NCI-H82 treated with DMSO at 0.1 percent for 48 hours (cell line): ENCODE results near the gene MFAP2.

Experiments used
- DNase-seq: peaks from one replicate; lab custom pipeline; 2025; ENCODE audit not compliant: unreplicated experiment; lab: John Stamatoyannopoulos, UW

MFAP2 gene

DNA sequence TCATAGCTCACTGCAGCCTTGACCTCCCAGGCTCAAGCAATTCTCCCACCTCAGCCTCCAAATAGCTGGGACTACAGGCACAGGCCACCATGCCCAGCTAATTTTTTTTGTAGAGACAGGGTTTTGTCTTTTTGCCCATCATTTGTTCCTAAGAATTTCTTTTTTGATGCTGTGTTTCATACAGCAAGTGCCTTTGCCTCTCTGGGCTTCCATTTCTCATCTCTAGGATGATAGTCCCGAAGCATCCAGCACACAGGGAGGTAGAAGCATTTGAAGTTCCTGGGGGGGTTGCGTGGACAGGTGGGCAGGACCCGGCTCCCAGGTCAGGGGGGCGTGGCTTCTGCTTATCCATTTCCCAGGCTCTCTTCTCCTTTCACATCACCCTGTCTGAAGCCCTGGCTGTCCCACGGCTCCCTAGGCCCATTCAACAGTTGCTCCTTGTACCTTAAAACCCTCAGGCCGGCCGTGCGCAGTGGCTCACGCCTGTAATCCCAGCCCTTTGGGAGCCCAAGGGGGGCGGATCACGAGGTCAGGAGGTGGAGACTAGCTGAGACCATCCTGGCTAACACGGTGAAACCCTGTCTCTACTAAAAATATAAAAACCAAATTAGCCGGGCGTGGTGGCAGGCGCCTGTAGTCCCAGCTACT, 27.9 kb upstream of the MFAP2 start:
- DNase-seq: no peak

DNA sequence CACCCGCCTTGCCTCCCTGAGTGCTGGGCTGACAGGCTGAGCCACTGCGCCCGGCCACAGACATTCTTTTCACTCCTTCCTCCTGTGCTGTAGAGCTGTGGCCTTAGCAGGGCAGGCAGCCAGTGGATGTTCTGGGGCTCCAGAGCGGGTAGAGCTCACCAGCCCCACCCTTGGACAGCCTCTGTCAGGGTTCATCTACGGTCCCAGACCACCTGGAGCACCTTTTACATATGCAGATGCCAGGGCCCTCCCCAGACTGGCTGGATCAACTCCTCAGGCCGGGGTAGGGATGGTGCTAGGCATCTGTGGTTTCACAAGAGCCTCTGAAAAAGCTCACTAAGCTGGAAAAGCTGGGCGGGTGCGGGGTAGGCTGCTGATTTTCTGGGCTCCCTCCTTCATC, 26.7 kb upstream of the MFAP2 start:
- no peak for DNase-seq

DNA sequence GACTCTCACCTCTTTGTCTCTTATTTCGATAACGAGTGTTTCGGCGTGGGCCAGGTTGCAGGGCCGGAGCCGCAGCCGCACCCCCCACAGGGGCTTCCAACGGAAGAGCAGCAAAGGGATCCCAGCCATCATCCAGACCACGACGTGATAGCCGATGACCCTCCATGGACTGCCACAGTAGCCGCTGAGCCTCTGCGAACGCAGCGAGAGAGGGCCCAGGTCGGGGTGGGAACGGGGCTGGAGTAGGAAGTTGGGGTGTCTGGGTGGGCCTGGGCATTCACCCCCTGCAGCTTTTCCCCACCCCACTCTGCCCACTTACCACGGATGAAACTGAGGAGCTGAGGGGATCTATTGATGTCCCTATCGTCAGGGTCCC, 24.9 kb upstream of the MFAP2 start:
- DNase-seq: no peak

DNA sequence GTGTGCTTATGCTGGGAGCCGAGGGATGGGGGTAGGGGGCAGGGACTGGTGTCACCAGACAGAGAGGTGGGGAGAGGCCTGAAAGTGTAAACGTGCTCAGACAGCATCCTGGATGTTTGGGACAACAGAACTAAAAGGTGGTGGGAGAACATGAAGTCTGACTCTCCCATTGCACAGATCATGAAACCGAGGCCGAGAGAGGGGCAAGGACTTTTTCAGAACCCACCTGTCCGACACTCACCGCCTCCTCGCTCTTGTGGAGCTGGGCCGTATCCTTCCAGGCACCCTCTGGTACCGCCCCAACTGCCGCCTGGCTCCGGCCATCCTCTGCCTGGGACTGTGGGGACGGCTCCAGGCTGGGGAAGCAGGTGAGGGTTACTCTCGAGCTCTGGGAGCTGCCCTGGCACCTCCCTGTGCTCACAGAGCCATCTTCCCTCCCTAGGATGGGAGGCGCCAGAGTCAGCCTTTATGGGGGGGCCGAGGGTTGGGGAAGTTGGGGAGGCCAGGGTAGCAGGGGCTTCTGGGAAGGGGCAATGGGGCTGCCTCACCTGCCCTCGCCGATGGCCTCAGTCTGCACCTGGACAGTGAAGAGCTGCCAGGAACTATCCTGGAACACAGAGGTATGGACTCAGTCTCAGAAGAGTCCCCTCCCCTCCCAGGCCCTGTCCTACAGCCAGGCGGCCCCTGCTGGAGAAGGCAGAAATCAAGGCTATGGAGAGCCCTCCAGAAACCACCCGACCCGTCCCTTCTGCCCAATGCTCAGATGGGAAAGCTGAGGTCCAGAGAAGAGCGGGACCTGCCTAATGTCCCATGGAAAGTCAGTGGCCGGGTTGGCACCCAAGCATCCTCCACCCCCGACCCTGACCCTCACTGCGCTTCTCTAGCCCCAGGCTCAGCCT, 24.3 kb upstream of the MFAP2 start:
- no peak for DNase-seq

DNA sequence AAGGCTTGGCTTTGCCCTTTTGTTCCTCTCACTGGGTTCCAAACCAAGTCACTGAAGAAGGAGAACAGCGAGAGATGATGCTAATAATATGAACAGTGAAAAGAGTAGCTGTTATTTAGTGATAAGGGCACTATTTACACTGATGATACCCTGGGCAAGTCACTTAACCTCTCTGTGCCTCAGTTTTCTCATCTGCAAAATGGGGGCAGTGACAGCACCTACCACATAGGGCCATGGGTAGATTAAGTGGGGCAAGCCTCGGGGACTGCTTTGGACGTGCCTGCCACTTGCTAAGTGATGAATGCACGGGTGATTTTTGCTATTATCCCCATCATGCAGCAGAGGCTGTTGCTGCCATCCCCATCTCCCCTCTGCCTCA, 22.1 kb upstream of the MFAP2 start:
- DNase-seq: no peak

DNA sequence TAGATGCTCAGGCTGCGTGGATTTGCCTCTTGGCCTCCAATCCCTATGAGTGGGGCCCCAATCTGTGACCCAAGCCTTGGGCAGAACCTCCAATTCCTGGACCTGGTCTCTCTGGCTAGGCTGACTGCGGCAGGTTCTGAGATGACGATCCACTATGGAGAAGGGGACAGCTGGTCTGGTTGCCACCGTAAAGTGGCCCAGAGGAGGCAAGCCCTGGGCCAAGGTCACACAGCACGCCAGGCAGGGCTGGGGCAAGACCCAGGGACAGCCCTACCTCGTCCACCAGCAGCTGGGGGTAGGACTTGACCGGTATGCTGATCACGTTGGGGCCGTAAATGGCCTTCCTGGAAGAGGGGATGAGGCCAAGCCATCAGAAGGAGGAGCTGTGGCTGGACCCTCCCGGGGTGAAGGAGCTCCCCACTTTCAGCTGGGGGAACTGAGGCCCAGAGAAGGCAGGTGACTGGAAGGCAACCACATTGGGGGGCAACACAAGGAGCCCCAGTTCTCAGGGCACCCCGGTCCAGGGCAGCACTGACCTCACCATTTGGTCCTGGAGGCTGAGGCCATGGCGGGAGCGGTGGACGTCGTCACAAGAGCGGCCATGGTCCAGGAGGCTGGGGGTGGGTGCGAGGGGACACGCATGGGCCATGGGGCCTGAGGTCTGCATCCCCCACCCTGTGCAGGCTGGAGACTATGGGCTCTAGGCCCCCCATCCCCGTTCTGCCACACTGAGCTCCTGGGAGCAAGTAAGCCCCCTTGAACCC, 21.5 kb upstream of the MFAP2 start:
- DNase-seq: no peak

DNA sequence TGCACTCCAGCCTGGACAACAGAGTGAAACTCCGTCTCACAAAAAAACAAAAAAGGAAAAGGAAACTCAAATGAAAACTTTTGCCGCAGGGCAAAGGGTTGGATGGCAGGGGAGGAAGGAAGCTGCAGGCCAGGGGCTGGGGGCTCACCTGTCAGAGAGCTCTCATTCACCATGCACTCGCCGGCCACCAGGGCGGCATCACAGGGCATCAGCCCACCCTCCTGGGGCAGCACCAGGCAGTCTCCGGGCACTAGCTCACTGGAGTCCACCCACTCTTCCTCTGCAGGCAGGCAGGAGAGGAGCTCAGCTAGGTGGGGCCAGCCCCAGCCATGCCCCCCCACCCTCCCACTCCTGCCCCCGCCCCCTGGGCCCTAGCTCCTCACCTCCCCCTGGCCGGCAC, 19.4 kb upstream of the MFAP2 start:
- no peak for DNase-seq

DNA sequence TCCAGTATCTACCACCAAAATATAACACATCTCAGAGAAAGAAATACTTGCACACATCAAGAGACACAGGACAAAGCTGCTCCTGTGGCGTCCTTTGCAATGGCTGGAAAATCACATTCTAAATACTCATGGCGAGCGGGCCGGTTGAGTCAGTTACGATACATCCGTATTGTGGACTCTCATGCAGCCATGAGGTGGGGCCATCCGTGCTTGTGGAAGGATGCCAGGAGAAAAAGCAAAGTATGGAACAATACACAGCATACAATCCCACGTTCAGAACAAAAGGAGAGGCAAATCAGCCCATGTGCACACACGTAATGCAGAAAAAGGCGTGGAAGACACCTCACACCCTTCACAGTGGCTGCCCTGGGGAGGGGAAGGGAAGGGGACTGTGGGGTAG, 18.2 kb upstream of the MFAP2 start:
- no peak for DNase-seq

DNA sequence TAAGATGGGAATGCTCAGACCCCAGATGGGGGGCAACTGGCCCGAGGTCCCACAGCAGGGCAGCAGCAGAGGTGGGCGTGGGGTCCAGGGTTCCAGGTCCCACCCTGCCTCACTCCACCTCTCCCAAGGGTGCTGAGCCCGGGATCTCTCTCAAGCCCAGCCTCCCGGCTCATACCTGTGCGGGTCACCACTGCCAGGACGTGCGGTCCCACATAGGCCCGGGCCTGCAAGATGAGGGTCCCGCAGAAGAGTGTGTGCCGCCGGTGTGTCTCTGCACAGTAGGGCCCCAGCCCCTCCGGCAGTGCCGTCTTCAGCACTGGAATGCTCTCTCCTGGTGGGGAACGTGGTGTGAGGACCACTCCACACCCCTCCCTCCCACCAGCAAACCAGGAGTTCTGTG, 16.4 kb upstream of the MFAP2 start:
- no peak for DNase-seq

DNA sequence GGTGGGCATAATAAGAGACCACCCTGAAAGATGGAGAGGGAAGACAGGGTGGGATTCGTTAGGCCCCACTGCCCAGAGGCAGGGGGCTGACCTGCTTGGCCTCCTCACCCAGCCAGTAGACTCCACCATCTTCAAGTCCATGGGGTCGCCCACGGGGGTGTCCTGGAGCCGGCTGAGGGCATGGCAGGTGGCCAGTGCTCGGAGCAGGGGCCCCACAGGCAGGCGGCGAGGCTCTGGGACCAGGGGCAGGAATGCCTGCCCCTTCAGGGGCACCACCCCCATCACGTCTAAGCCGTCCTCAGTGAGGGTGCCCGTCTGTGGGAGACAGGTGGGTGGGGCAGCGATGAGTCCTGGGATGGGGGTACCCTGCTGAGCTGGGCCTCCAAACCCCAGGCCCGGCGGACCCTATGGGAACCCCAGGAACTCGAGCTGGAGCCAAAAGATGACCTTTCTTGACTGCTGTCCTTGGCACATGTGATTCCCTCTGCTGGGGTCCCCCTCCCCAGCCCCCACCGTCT, 13.2 kb upstream of the MFAP2 start:
- no peak for DNase-seq

DNA sequence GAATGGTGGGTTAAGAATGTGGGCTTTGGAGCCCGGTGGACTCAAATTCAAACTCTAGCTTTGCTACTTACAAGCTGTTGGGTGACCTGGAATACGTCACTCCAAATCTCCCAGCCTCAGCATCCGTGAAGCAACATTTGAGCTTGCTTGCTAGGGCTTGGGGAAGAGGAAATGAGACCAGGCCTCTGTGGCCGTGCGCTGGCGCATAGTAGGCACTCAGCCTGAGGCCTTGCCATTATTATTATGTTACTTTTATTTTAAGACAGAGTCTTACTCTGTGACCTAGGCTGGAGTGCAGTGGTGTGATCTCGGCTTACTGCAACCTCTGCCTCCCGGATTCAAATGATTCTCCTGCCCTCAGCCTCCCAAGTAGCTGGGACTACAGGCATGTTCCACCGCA, 12.3 kb upstream of the MFAP2 start:
- no peak for DNase-seq

DNA sequence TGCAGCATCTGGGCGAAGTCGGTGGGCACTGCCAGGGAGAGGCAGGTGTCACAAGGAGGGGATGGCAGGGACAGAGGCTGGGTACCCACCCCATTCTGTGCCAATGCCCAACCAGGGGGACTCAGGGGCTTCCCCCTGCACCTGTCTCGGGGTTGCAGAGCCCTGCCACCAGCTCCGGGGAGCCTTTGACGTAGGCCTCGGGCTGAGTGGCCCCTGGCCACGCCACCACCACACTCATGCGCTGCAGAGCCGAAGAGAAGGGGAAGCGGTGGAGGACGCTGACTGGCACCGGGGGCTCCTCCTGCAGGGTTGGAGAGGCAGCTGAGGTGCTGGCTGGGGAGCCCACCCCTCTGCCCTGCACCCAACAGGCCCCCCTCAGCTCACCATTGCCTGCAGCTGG, 11.7 kb upstream of the MFAP2 start:
- DNase-seq: no peak

DNA sequence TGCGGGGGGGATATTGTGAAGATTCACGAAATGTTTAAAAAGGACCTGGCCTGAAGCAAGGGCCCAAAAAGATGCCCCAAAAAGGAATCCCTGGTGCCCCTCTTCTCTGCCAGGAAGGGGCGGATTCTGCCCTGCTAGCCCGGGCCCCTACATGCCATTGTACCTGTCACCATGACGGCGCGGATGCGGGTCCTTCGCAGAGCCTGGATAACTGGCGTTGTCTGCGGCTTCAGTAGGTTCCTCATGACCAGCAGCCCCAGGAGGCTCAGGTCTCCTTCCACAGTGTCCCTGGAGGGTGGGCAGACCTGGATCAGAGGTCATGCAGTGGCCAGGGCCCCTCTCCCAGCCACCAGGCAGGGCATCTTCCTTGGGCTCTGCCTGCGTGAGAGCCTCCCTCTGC, 11.2 kb upstream of the MFAP2 start:
- DNase-seq: no peak

DNA sequence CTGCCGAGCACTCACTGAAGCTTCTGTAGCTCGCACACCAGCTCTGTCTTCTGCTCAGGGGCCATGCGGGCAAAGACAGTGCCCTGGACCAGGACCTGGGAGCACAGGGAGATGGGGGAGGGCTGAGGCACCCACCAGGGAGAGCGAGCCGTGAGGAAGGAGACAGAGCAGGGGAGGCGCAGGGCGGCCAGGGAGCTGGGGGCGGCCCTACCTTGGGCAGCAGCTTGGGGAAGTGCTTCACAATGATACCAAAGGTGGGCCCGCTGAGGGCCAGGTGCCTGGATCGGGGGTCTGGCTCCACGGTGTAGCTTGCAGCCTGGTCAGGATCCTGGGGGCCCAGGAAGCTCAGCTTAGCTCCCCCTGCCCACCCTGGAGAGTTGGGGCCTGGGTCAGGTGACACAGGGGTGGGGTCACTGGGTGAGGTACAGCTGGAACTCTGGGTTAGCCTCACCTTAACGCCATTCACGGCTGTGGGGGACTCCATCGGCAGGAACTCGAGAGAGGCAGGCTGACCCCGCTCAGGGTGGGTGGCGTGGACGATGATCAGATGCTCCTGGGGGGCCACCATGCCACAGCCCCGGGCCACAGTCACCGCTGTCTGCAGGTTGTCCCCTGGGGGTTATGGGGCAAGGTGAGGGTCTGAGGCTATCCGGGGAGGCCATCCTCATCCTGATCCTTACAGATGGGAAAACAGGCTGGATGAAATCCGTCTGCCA, 9.4 kb upstream of the MFAP2 start:
- DNase-seq: no peak

DNA sequence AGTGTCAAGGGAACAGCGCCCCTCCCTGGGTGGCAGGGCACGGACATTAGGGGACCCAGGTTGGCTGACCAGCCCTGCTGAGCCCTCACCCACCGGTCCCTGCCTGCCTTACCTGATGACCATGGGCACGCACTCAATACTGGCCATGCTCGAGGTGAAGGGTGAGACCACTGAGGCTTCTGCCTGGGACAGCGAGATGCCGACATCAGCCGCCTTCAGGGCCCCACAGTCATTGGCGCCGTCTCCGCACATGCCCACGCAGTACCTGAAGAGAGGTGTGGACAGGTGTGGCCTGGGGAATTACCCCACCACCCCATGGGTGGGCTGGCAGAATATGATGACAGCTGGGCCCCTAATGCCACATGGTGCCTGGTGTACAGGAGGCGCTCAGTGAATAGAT, 7.8 kb upstream of the MFAP2 start:
- DNase-seq: no peak

DNA sequence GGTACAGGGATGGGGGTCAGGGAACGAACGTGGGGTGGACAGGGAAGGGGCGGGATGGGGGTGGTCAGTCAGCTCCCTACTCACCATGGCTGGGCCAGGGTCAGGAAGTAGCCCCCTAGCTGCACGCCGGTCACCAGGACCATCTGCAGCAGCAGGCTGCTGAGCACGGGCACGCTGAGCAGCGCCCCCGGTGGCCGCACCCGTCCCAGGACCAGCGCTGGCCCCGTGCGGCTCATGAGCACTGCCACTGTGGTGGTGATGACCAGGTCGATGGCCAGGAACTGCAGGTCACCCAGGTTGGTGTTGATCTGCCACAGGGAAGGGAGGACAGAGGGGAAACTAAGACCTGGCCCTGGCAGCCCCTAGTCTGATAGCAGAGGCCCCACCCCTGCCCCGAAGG, 6.5 kb upstream of the MFAP2 start:
- DNase-seq: no peak

DNA sequence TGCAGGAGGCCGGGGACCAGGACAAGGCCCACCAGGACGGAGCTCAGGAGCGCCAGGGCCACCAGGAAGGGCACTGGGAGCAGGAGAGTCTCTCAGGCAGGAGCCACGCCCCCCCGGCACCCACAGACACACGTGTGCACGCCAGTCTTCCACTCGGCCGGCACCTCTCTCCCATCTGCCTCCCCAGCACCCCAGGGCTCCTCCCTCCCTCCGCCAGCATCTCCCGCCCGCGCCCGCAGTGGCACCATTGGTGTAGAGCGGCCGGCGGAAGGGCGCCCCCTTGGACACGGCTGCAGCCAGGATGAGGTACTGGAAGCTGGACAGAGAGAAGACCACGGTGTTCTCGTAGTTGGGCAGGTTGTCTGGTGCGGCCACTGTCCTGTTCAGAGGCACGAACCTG, 6.1 kb upstream of the MFAP2 start:
- no peak for DNase-seq

DNA sequence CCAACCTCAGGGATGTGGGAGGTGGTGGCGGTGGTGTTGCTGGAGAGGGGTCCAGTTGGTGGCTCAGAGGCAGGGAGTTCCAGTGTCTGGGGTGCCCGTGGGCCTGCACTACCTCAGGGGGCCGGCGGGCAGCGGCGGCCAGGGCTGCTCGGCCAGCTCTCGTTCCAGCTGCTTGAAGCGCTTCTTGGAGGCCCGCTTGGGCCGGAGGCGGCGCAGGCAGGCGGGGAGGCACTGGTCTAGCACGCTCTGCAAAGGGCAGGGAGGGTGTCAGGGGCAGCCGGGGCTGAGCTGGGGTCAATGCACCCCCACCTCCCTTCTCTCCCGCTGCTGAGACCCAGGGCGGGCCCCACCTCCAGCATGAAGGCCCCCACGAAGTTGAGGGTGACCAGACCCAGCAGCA, 5.7 kb upstream of the MFAP2 start:
- DNase-seq: no peak

DNA sequence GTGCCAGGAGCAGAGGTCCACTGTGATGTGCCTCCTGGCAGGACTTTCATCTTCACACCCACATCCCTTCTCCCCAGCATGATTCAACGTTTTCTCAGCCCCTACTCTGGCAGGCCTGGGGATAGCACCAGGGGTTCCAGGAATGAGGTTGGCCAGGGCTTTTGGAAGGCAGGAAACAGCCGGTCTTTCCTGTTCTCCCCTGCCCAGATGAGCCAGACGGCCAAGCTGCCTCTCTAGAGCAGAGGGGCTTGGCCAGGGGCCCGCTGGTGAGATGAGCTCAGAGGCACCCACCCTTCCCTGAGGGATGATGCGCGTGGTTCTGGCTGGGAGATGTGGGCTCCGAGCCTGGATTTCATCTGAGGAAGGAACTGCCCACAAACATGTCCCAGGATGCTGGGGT, 4.3 kb upstream of the MFAP2 start:
- no peak for DNase-seq

DNA sequence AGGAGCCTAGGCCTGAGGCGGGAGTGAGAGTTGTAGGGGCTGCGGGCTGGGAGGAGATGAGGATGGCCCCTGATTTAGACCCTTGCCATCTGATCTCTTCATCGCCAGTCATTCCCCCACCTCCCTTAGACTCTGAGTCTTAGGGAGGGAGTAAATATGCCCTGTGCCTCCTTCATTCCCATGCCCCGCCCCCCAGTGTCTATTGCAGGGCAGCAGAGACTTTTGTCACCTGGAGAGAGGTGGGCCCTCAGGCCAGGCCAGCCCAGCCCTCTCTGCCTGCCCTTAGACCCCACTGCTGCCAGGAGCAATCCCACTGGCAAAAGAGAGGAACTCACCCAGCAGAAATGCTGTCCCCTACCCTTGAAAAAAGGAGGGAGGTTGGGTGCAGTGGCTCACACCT, 3.2 kb upstream of the MFAP2 start:
- no peak for DNase-seq

DNA sequence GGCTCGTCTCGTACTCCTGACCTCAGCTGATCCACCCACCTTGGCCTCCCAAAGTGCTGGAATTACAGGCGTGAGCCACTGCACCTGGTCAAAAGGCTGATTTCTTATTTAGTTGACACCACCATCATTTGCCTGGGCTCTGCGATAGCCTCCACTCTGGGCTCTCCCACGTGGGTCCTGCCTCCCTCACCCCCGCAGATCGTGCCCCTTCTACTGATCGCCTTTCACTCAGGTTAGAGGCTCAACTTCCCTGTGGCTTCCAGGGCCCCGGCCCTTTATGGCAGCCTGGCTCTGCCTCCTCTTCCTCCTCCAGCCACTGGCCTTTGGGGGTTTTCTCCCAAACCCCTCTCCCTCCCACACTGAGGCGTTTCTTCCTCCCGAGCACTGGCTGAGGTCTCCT, 2.5 kb upstream of the MFAP2 start:
- no peak for DNase-seq
